Caki2 (cell line): ENCODE results near the gene ZHX3. TPM values are rescaled to one million over a fixed set of nuclear protein-coding genes. Genes with fewer than 3 reads are reported as not detected.

ENCODE experiments used
- DNase-seq: peaks from one replicate; pipeline ENCODE4 v3.0.0-alpha.2; 2015; ENCODE audit warnings: low read depth
- in situ Hi-C: cut with HindIII; loops from 2 replicates; pipeline ENCODE4 v1.10.0; 2016; ENCODE audit warnings: low sequenced_read_pairs, low pct_unique_long_range_greater_than_20kb, mixed read lengths
- total RNA-seq: library from RNA; depleted of rRNA; stranded (reverse); fragments of >200 nt; shearing (Covaris generic); gene quantifications from 2 replicates; pipeline ENCODE4 v1.2.3, GENCODE V29; 2014; ENCODE audit warnings: low replicate concordance; rRNA removed

The ZHX3 gene
- 3.5 and 5.9 TPM in 2 replicates for total RNA-seq

GRCh38 chr20:41317546-41318270 lies at the start of gene ZHX3:
TSS of gene ZHX3 (minus strand) at chr20:41317731. CDS start at chr20:41204916, 112,815 bp downstream.
- in situ Hi-C loops = no loop called here
- peak; percentile 95 for DNase-seq

GRCh38 chr20:41367393-41367695 lies 49.8 kb upstream of the ZHX3 start:
- no peak for DNase-seq
- in situ Hi-C loops = no loop called here

GRCh38 chr20:41366546-41367392 lies 49.2 kb upstream of the ZHX3 start, which contains the start of gene EMILIN3:
TSS of gene EMILIN3 (minus strand) at chr20:41366818. CDS start at chr20:41366634, 184 bp downstream.
- in situ Hi-C loops = no loop called here
- DNase-seq = no peak

- no peak for DNase-seq
- in situ Hi-C loops = no loop called here
These were observed 48.4 kb upstream of the ZHX3 start for GRCh38 chr20:41365777-41366545.

- in situ Hi-C loops = no loop called here
- no peak for DNase-seq
These were observed 47.6 kb upstream of the ZHX3 start for GRCh38 chr20:41364967-41365765.

- in situ Hi-C loops = no loop called here
- no peak for DNase-seq
These were observed 46.8 kb upstream of the ZHX3 start for GRCh38 chr20:41364236-41364855.

GRCh38 chr20:41363601-41364000 lies 46.1 kb upstream of the ZHX3 start:
- DNase-seq = no peak
- in situ Hi-C loops = no loop called here

- no peak for DNase-seq
- in situ Hi-C loops = no loop called here
These were observed 45.2 kb upstream of the ZHX3 start for GRCh38 chr20:41362748-41363140.

- no peak for DNase-seq
- in situ Hi-C loops = no loop called here
These were observed 44.5 kb upstream of the ZHX3 start for GRCh38 chr20:41361757-41362747.

GRCh38 chr20:41360831-41361756 lies 43.6 kb upstream of the ZHX3 start:
- no peak for DNase-seq
- in situ Hi-C loops = no loop called here

GRCh38 chr20:41359541-41360011 lies 42.0 kb upstream of the ZHX3 start:
- in situ Hi-C loops = no loop called here
- DNase-seq = no peak

GRCh38 chr20:41358717-41359116 lies 41.2 kb upstream of the ZHX3 start:
- in situ Hi-C loops = no loop called here
- DNase-seq = no peak

GRCh38 chr20:41358230-41358629 lies 40.7 kb upstream of the ZHX3 start:
- in situ Hi-C loops = no loop called here
- no peak for DNase-seq

GRCh38 chr20:41357424-41358163 lies 40.1 kb upstream of the ZHX3 start:
- in situ Hi-C loops = no loop called here
- DNase-seq = no peak

GRCh38 chr20:41356951-41357350 lies 39.4 kb upstream of the ZHX3 start:
- in situ Hi-C loops = no loop called here

More at GRCh38 chr20:41356951-41357350, 39.4 kb upstream of the ZHX3 start:
- DNase-seq = no peak
